GM12878 (cell line): ENCODE results near the gene ABCD2.

Experiments used
- ATF3 ChIP-seq: IDR thresholded peaks from 2 replicates; pipeline ENCODE4 v1.6.1; 2011; ENCODE audit warnings: low read depth, mild to moderate bottlenecking, low read length, moderate library complexity, borderline replicate concordance; ENCODE audit errors: extremely low read depth
- CEBPB ChIP-seq, 2 experiments: fragments of 150-350 bp in 1 of 2; IDR thresholded peaks; 2 replicates each; pipeline ENCODE4 v1.6.1; 2012 to 2014; ENCODE audit warnings: low read depth in 2 of 2, low read length in 2 of 2, borderline replicate concordance in 1 of 2, inconsistent platforms in 1 of 2
- CTCF ChIP-seq, 3 experiments: IDR thresholded peaks in 2 of 3; conservative IDR thresholded peaks in 1 of 3; 2 replicates each; pipeline ENCODE4 v1.5.1; 2011; ENCODE audit warnings: low read depth in 3 of 3, low read length in 3 of 3, mild to moderate bottlenecking in 3 of 3, control low read depth in 2 of 3, moderate library complexity in 2 of 3, inconsistent platforms in 1 of 3, mixed read lengths in 1 of 3; ENCODE audit not compliant: control insufficient read depth in 2 of 3, insufficient read depth in 1 of 3; ENCODE audit errors: extremely low read depth in 1 of 3
- FOS ChIP-seq: IDR thresholded peaks from 3 replicates; pipeline ENCODE4 v1.6.1; 2011; ENCODE audit warnings: borderline replicate concordance; ENCODE audit not compliant: insufficient read length; ENCODE audit errors: extremely low read depth
- FOXK2 ChIP-seq: fragments of 450-650 bp; IDR thresholded peaks from 2 replicates; pipeline ENCODE4 v1.6.1; 2017; ENCODE audit warnings: mild to moderate bottlenecking, moderate library complexity
- HDAC2 ChIP-seq: fragments of 200-600 bp; sonication (generic); IDR thresholded peaks from 2 replicates; pipeline ENCODE4 v1.6.1; 2017
- RAD21 ChIP-seq: IDR thresholded peaks from 2 replicates; pipeline ENCODE4 v1.6.1; 2011; ENCODE audit warnings: mild to moderate bottlenecking, low read depth, low read length, moderate library complexity; ENCODE audit not compliant: insufficient read depth
- SIN3A ChIP-seq: IDR thresholded peaks from 2 replicates; pipeline ENCODE4 v1.6.1; 2012; ENCODE audit warnings: low read depth, low read length, improper control_type of control experiment
- TAF1 ChIP-seq: IDR thresholded peaks from 2 replicates; pipeline ENCODE4 v1.6.1; 2011; ENCODE audit warnings: mild to moderate bottlenecking, low read depth, low read length, borderline replicate concordance

DNA sequence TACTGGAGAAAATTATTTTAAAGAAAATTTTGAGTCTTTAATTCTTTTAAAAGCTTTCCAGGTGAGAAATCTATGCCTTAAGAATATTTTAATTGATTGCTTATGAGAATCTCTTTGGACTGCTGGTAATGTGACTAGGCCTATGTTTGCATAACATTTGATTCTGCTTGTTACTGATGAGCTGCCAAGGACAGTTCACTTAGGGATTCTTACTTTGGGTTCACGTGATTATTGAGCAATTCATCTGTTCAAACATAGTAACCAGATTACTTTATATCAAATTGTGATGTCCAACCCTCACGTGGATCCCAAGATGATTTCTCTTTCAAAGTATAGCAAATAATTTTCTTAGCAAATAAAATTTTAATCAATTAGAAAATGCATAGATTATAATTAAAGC, 27.4 kb upstream of the ABCD2 start:
- TF ChIP-seq RAD21 (no peak), FOXK2 (no peak), CTCF (IDR thresholded peaks at IDR 0.05 in 2 of 3, conservative IDR thresholded peaks at IDR 0.05 in 1 of 3; ENCODE audit: control insufficient read depth in 2 of 3, extremely low read depth in 1 of 3, insufficient read depth in 1 of 3, low read depth in 3 of 3, low read length in 3 of 3) (no peak), HDAC2 (no peak), TAF1 (no peak), FOS (no peak), CEBPB (IDR thresholded peaks at IDR 0.05; ENCODE audit: borderline replicate concordance in 1 of 2, low read depth in 2 of 2, low read length in 2 of 2) (no peak), SIN3A (no peak), ATF3 (no peak)
